Non-pigmented ciliary epithelial cell (primary cell): ENCODE measurements around the gene SLC9C1.
"Not testable (repeated sequence)": the region's sequence is repeated elsewhere in the genome, so short reads cannot be mapped to it uniquely, and the experiment has no call there.

ENCODE experiments used
- DNase-seq: peaks from one replicate; pipeline ENCODE4 v3.0.0-alpha.2; 2010; ENCODE audit warnings: low read depth

Gene SLC9C1

GRCh38 chr3:112187300-112187699 is 106.7 kb downstream of the SLC9C1 start:
- no peak for DNase-seq

- DNase-seq: not testable (repeated sequence)
Observed at GRCh38 chr3:112185423-112186035, 108.5 kb downstream of the SLC9C1 start.

GRCh38 chr3:112175646-112176045 is 118.4 kb downstream of the SLC9C1 start:
- no peak for DNase-seq

- no peak for DNase-seq
Observed at GRCh38 chr3:112175037-112175436, 119.0 kb downstream of the SLC9C1 start.

GRCh38 chr3:112171144-112171543 is 122.9 kb downstream of the SLC9C1 start:
- no peak for DNase-seq

- DNase-seq: no peak
Observed at GRCh38 chr3:112170046-112170445, 124.0 kb downstream of the SLC9C1 start.

- no peak for DNase-seq
Observed at GRCh38 chr3:112167758-112168157, 126.3 kb downstream of the SLC9C1 start.

- DNase-seq: no peak
Observed at GRCh38 chr3:112149136-112149535, 144.9 kb downstream of the SLC9C1 start.

GRCh38 chr3:112143689-112144088 is 150.3 kb downstream of the SLC9C1 start:
- no peak for DNase-seq

GRCh38 chr3:112143251-112143650 is 150.8 kb downstream of the SLC9C1 start:
- DNase-seq: no peak

- DNase-seq: no peak
Observed at GRCh38 chr3:112141293-112141692, 152.7 kb downstream of the SLC9C1 start.

GRCh38 chr3:112140584-112140983 is 153.4 kb downstream of the SLC9C1 start:
- no peak for DNase-seq

GRCh38 chr3:112138219-112138969 is 155.6 kb downstream of the SLC9C1 start:
- no peak for DNase-seq

- no peak for DNase-seq
Observed at GRCh38 chr3:112137781-112138180, 156.2 kb downstream of the SLC9C1 start.

- no peak for DNase-seq
Observed at GRCh38 chr3:112136959-112137693, 156.9 kb downstream of the SLC9C1 start.

- DNase-seq: no peak
Observed at GRCh38 chr3:112136046-112136445, 158.0 kb downstream of the SLC9C1 start.

GRCh38 chr3:112134335-112135124 is 159.5 kb downstream of the SLC9C1 start:
- DNase-seq: no peak

GRCh38 chr3:112133626-112134334 is 160.2 kb downstream of the SLC9C1 start:
- DNase-seq: no peak

GRCh38 chr3:112132975-112133448 is 161.0 kb downstream of the SLC9C1 start, which contains the start of gene GCSAM:
TSS of gene GCSAM (minus strand) at chr3:112133248. CDS start at chr3:112133120, 128 bp downstream.
- DNase-seq: no peak

- no peak for DNase-seq
Observed at GRCh38 chr3:112132554-112132953, 161.5 kb downstream of the SLC9C1 start.

- DNase-seq: no peak
Observed at GRCh38 chr3:112132088-112132487, 161.9 kb downstream of the SLC9C1 start.
